BJ (cell line): Measurements from ENCODE around the gene IL17C. TPM values are rescaled to one million over a fixed set of nuclear protein-coding genes. Genes with fewer than 3 reads are reported as not detected.

Experiments used
- CTCF ChIA-PET: fragments of 350-600 bp; formaldehyde crosslinking; extraction: SDS; loops from one replicate; lab custom pipeline; 2021; ENCODE audit warnings: antibody characterized with exemption, inconsistent platforms; lab: Yijun Ruan, JAX
- POLR2A ChIA-PET: fragments of 300-600 bp; sonication (Branson Sonifier 250); formaldehyde crosslinking; extraction: SDS; loops from one replicate; lab custom pipeline; 2021; ENCODE audit warnings: antibody characterized with exemption; lab: Charles Lee
- DNase-seq: peaks from one replicate; pipeline ENCODE4 v3.0.0-alpha.2; 2011; ENCODE audit warnings: low read depth
- H3K27me3 ChIP-seq: 2 replicates; pipeline ENCODE4 v1.6.0; 2011; ENCODE audit warnings: low read length; ENCODE audit not compliant: control insufficient read depth, insufficient read depth
- H3K36me3 ChIP-seq: 2 replicates; pipeline ENCODE4 v1.5.1; 2011; ENCODE audit warnings: low read length; ENCODE audit not compliant: control insufficient read depth, insufficient read depth
- H3K4me3 ChIP-seq: 2 replicates; pipeline ENCODE4 v1.5.1; 2011; ENCODE audit warnings: low read depth, mild to moderate bottlenecking, control low read depth, low read length
- polyA plus RNA-seq: library from polyadenylated mRNA; depleted of rRNA; stranded (reverse); fragments of >200 nt; gene quantifications from 2 replicates; pipeline ENCODE4 v1.2.3, GENCODE V29; 2011
- TF ChIP-seq, protein P1 (sequence below): IDR thresholded peaks from 2 replicates; pipeline ENCODE4 v1.5.1; 2011; ENCODE audit warnings: low read depth, mild to moderate bottlenecking, control low read depth, inconsistent platforms, low read length, moderate library complexity; ENCODE audit not compliant: insufficient read depth

Gene IL17C
- polyA plus RNA-seq, 1 experiment = not detected

DNA sequence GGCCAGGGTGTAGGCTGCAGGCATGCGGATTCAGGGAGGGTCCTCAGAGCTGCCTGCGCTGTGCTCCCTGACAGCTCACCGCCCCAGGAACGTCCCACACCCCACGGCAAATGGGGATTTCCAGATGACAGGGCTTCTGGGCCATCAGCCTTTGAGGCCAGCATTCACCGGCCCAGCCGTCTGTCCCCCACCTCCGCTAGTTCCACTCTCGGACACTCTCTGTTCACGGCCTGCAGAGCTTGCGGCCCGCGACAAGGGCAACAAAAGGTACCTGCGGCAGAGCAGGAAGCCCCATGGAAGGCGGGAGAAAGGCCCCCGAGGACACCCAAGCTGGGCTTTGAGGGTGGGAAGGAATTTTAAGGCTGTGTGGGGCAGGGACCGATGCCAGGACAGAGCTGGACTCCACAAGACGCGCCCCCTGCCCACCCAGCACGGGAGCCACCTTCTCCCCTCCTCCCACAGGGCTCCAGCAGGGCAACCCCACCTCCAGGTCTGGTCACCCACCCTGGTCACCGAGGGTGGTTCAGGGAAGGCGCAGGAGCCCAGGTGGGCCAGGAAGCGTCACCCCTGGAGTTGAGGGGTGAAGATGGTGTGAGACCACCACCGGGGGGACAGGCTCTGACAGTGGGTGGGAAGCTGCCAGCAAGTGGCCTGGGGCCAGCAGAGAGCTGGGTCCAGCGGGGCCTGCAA lies 18.1 kb downstream of the IL17C start:
- DNase-seq = no peak
- Histone ChIP-seq H3K27me3 (no peaks in the 10 kb centered on the region), H3K4me3 (no peak overlapping the region), H3K36me3 (peaks cover 6% of the 10 kb centered on the region)
- ChIA-PET CTCF (no interaction called here), POLR2A (no interaction called here)
- TF ChIP-seq, protein P1, sequence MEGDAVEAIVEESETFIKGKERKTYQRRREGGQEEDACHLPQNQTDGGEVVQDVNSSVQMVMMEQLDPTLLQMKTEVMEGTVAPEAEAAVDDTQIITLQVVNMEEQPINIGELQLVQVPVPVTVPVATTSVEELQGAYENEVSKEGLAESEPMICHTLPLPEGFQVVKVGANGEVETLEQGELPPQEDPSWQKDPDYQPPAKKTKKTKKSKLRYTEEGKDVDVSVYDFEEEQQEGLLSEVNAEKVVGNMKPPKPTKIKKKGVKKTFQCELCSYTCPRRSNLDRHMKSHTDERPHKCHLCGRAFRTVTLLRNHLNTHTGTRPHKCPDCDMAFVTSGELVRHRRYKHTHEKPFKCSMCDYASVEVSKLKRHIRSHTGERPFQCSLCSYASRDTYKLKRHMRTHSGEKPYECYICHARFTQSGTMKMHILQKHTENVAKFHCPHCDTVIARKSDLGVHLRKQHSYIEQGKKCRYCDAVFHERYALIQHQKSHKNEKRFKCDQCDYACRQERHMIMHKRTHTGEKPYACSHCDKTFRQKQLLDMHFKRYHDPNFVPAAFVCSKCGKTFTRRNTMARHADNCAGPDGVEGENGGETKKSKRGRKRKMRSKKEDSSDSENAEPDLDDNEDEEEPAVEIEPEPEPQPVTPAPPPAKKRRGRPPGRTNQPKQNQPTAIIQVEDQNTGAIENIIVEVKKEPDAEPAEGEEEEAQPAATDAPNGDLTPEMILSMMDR = no peak

DNA sequence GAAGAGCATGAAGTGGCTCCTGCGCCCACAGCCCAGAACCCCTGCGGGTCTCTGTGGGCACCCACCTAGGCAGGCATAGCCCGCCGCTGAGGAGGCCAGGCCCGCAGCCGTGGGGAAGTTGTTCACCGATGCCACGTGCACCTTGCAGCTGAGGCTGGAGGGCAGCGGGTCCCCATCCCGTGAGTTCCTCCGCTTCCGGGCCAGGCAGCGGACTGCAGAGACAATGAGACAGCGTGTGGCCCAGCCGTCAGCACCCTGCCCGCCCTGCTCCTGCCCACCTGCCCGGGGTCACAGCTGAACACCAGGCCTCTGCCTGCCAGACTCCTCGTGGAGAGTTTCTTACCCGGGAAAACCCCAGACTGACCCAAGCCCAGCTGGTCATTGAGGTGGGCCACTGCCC lies 19.0 kb downstream of the IL17C start:
- TF ChIP-seq, protein P1 = no peak
- Histone ChIP-seq H3K4me3 (no peak overlapping the region), H3K36me3 (peaks cover 6% of the 10 kb centered on the region), H3K27me3 (no peaks in the 10 kb centered on the region)
- POLR2A ChIA-PET = no interaction called here
- no peak for DNase-seq
- CTCF ChIA-PET = no interaction called here

- no peak for DNase-seq
- ChIA-PET POLR2A (no interaction called here), CTCF (no interaction called here)
- TF ChIP-seq, protein P1 = no peak
- H3K36me3 ChIP-seq = peaks cover 6% of the 10 kb centered on the region
- H3K4me3 ChIP-seq = no peak overlapping the region
- no peaks in the 10 kb centered on the region for H3K27me3 ChIP-seq
Measured at GRCh38 chr16:88658714-88659113, 20.3 kb downstream of the IL17C start.

GRCh38 chr16:88659160-88659559 lies 20.8 kb downstream of the IL17C start:
- CTCF ChIA-PET = no interaction called here
- TF ChIP-seq, protein P1 = no peak
- no peaks in the 10 kb centered on the region for H3K27me3 ChIP-seq
- peaks cover 6% of the 10 kb centered on the region for H3K36me3 ChIP-seq
- POLR2A ChIA-PET = no interaction called here
- no peak for DNase-seq
- no peak overlapping the region for H3K4me3 ChIP-seq

GRCh38 chr16:88661468-88661867 lies 23.1 kb downstream of the IL17C start:
- H3K4me3 ChIP-seq = no peak overlapping the region
- H3K36me3 ChIP-seq = no peaks in the 10 kb centered on the region; the same call in 1 of the 2 replicates
- CTCF ChIA-PET = interaction anchor here (1.0 kb wide), 1 partner anchor 10 kb away, joined by 6 read pairs; no protein-coding TSS in a partner anchor
- POLR2A ChIA-PET = no interaction called here
- no peaks in the 10 kb centered on the region for H3K27me3 ChIP-seq
- TF ChIP-seq, protein P1 = no peak
- no peak for DNase-seq
